NCI-H2171 treated with DMSO at 0.1 percent for 48 hours (cell line): ENCODE results near the gene KDM3A.

Experiments used
- DNase-seq: peaks from one replicate; lab custom pipeline; 2025; lab: John Stamatoyannopoulos, UW

Gene KDM3A

GRCh38 chr2:86520153-86520552 is 79.0 kb downstream of the KDM3A start:
- no peak for DNase-seq

DNA sequence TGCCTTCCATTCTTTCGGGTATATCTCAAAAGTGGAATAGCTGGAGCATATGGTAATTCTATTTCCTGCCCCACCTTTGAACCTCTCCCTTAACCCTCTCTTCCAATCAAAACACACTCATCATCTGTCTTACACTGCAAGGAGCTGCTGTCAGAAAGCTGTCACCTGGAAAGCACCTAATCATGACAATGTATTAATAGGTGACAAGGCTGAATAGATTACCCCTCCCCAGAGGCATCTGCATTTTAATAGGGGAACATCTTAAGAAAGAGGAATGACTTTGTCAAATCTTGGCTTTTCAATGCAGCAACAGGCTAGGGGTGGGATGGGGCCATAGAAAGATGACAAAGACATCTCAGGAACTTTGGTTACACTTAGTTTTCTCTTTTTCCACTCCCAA is 80.8 kb downstream of the KDM3A start:
- DNase-seq, result no peak

DNA sequence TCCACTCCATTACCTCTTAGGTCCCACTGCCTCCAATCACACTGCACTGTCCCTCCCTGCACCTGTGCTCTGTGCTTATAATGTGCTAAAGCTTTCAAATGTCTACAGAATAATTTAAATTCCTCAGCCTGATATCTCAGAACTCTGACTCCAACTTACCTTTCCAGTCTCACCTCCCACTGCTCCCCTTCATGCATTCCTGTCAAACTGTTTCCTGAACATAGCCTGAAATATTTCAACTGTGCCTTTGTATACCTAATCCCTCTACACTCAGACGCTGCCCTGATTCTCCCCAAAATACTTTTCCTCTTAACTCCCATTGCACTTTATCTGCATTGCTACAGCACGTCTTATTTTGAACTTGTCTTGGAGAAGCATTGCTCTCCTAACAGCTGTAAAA is 81.5 kb downstream of the KDM3A start:
- DNase-seq, result no peak

- no peak for DNase-seq
These were observed 82.3 kb downstream of the KDM3A start for GRCh38 chr2:86523491-86523890.

DNA sequence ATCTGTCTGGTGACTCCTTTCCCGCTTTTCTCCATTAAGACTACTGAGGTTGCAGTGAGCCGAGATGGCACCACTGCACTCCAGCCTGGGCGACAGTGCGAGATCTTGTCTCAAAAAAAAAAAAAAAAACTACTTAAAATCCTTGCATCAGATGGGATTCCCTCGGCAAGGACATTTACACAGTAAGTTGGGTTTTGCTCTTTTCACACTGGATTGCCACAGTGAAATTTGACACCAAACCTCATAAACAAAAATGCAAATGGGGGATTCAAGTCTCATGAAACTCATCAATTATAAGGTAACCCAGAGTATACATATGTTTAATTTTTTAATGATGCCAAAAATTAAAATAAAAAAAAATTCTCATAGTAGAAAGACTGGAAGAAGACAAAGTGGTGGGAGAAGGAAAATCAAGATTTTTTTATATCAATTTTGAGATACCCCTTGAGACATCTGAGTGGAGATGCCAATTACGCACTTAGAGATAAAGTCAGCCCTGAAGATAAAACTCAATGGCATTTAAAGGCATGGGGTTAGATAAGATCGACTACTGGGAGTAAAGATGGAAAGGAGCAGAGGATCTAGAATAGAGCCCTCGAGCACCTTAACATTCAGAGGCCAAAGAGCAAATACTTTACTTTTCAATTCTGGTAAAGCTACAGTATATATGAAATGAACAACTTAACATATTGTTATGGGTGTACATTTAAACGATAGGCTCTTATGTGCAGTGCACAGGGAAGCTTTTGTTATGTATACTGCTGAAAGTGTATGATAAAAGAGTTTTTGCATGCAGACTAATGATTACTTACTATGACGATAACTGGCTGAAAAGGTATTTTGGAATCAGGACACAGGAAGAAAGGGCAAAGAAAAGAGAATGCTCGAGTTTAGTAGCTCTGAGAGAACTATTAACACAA is 84.5 kb downstream of the KDM3A start:
- DNase-seq, result no peak

DNA sequence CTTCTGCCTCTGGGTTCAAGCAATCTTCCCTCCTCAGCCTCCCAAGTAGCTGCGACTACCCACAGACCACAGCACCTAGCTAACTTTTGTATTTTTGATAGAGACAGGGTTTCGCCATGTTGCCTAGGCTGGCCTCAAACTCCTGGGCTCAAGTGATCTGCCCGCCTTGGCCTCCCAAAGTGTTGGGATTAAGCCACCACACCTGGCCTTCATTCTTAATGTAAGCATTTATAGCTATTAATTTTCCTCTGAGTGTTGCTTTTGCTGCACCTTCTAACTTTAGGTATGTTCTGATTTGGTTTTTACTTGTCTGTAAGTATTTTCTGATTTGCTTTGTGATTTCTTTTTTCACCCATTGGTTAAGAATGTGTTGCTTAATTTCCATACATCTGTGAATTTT is 92.4 kb downstream of the KDM3A start:
- no peak for DNase-seq

DNA sequence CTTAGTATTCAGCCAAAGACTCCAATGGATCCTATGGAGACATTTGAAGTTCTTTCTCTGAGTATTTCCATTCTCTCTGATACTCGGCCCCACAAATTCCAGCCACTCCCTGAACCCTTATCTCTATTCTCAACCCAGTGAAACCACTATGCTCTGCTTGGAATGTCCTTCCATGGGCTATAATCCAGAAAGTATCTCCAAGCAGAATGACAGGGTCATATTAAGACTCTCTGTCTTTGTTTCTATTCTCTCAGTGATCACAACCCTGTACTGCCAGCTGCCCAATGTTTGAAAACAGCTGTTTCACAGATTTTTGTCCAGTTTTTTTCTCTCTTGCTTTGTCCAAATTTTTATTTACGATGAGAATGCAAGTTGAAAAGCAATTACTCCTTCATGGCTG is 100.2 kb downstream of the KDM3A start:
- DNase-seq, result no peak
